T-helper 17 cell (primary cell): ENCODE data around the gene PSKH1. TPM values are rescaled to one million over a fixed set of nuclear protein-coding genes. Genes with fewer than 3 reads are reported as not detected.

Experiments
- ATAC-seq: fragments of 150-1000 bp; cut with Tn5 transposase; 2 replicates; pipeline ENCODE4 v1.10.0; 2021; ENCODE audit warnings: mild to moderate bottlenecking, moderate library complexity
- DNase-seq, 3 donors: peaks; one replicate each; pipeline versions ENCODE4 v3.0.0 to v3.0.0-alpha.2; 2020 to 2021
- H3K9me3 ChIP-seq: one replicate; pipeline ENCODE4 v1.7.0; 2013; ENCODE audit warnings: low read length, mild to moderate bottlenecking; ENCODE audit not compliant: control insufficient read depth, poor library complexity, severe bottlenecking
- H3K27ac Mint-ChIP-seq: one replicate; pipeline ENCODE4 v1.8.0; 2022; ENCODE audit warnings: mild to moderate bottlenecking, moderate library complexity, mixed read lengths
- H3K27me3 Mint-ChIP-seq: one replicate; pipeline ENCODE4 v1.8.0; 2022; ENCODE audit warnings: mixed read lengths
- H3K36me3 Mint-ChIP-seq: one replicate; pipeline ENCODE4 v1.8.0; 2022; ENCODE audit warnings: low read depth, mixed read lengths
- H3K4me1 Mint-ChIP-seq: one replicate; pipeline ENCODE4 v1.8.0; 2022; ENCODE audit warnings: mild to moderate bottlenecking, mixed read lengths
- H3K4me3 Mint-ChIP-seq: one replicate; pipeline ENCODE4 v1.8.0; 2022; ENCODE audit warnings: mild to moderate bottlenecking, moderate library complexity, mixed read lengths
- total RNA-seq, 4 donors: library from RNA in 2 of 4; stranded (reverse) in 2 of 4; gene quantifications; one replicate each; pipeline ENCODE4 v1.2.3 and lab custom pipeline; 2022 to 2026

The PSKH1 gene
- total RNA-seq (10 to 100 TPM; 14.5 to 15.5 TPM), total RNA-seq (lab: John Stamatoyannopoulos, UW) (14.5 to 18.0 reads per million in 2 donors)

DNA sequence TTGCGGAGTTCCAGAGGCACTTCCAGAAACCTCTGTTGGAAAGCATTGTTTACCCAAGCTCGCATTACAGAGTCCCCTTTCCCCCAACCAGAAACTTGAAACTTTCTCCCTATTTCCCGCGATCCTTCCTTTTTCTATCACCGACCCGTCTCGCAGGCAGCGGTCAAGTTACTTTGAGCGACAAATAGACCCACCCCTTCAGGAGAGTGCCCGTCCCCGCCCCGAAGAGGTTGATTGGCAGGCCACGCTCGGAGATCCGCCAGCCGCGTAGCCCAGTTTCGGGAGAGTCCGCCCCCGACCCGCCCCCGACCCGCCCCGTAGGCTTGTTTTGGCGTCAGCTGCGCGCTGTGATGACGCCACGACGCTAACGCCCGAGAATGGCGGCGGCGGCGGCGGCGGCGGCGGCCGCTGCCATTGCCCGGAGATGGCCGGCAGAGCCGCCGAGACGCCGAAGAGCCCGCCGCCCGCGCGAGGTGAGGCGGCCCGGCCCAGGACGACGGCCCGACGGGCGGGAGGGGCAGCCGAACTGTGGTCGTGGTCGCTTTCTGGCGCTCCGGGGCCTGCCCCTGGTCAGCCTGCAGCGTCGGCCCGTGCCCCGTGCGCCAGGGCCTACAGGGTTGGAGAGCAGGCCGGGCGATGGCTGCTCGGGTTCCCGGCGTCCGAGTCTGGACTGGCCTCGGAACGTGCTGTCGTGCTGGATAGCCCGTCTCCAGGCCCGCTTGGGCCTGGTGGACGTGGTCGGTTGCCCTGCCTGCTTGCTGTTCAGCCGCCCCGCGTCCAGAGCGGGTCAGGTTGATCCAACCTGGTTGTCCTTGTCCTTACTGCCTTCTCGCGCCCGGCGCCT, at the start of gene PSKH1:
Gene PSKH1 (plus strand): TSS at position 356 of the 844 bp plus-strand sequence. CDS start 15,496 bp downstream, outside the sequence.
- Mint-ChIP-seq H3K27me3 (no peaks in the 10 kb centered on the region), H3K4me1 (peaks cover 22% of the 10 kb centered on the region), H3K36me3 (peaks cover 2% of the 10 kb centered on the region), H3K27ac (peak within 1 kb of the TSS; percentile 93), H3K4me3 (peak within 1 kb of the TSS; percentile 95)
- peak; percentile 83 to 92 (median 91) for DNase-seq
- no peaks in the 10 kb centered on the region for H3K9me3 ChIP-seq
- ATAC-seq = peak; percentile 99

DNA sequence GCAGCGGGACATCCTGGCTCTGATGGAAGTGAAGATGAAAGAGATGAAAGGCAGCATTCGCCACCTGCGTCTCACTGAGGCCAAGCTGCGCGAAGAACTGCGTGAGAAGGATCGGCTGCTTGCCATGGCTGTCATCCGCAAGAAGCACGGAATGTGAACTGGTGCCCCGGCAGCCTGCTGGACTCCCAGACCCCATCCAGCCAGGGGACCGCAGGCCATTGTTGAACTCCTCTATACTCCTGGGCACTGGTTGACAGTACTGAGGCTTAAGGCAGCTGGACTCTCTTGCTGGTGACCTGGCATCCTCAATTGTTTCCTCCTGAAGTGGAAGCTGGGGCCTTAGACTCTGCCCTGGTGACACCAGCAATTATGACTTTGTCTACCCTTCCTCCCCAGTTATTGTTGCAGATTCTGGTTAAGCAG, 49.7 kb upstream of the PSKH1 start:
- no peaks in the 10 kb centered on the region for H3K9me3 ChIP-seq
- Mint-ChIP-seq H3K27me3 (no peaks in the 10 kb centered on the region), H3K4me1 (peaks cover 37% of the 10 kb centered on the region), H3K4me3 (peak overlapping the region; percentile 92), H3K27ac (peak overlapping the region; percentile 95), H3K36me3 (no peaks in the 10 kb centered on the region)
- ATAC-seq (no peak), DNase-seq (no peak)

DNA sequence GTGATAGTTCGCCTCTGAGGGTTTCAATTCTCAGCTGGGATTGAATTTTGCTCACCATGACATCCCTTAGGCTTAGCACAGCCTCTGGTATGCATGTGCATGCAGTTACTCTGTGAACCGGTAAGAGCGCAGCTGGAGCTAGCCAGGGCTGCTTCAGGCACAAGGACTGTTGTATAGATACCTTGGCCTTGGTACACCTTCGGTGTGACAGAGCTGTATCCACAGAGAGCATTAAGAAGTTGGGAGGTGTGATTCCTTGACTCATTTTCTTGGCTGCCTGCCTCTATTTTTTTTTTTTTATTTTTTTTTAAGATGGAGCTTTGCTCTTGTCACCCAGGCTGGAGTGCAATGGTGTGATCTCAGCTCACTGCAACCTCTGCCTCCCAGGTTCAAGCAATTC, 48.6 kb upstream of the PSKH1 start:
- DNase-seq (no peak), ATAC-seq (no peak)
- Mint-ChIP-seq H3K27me3 (no peaks in the 10 kb centered on the region), H3K4me1 (peaks cover 40% of the 10 kb centered on the region), H3K4me3 (no peak overlapping the region), H3K36me3 (no peaks in the 10 kb centered on the region), H3K27ac (peak overlapping the region; percentile 95)
- no peaks in the 10 kb centered on the region for H3K9me3 ChIP-seq

DNA sequence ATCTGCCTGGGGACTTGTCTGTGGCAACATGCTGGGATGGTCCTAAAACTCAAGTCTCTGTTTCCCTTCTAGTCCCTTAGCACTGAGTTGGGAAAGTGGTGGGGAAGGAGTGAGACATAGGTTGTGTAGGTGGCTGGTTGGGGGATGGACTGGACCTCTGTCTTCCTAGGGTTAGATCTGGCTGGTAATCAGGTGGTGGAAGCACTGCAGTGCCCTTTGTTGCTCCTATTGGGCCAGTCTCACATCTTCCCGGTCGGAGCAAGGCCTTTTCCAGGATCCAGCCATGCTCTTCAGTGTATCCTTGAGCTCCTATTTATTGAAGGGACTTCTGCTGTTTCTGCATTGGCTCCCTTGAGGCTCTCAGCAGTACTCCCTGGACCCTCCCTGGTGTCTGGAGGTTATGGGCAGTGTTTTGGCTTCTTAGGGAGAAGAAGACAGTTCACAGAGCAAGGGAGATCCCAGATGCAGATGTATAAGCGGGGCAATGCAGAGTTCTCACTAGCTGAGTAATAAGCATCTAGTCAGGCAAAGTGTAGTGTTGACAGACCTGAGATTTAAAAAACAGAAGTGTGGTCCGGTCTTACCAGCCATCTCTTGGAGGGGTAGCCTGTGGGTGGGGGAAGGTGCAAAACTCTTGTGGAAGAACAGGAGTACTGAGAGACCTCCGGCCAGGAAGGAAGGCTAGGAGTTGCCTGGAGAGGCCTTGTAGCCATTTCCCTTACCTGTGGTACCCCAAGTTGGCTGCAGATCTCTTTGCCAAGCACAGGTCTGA, 47.6 kb upstream of the PSKH1 start:
- Mint-ChIP-seq H3K27me3 (no peaks in the 10 kb centered on the region), H3K4me3 (peak overlapping the region; percentile 92), H3K36me3 (no peaks in the 10 kb centered on the region), H3K27ac (peak overlapping the region; percentile 95), H3K4me1 (peaks cover 43% of the 10 kb centered on the region)
- no peak for ATAC-seq
- H3K9me3 ChIP-seq = no peaks in the 10 kb centered on the region
- no peak for DNase-seq

DNA sequence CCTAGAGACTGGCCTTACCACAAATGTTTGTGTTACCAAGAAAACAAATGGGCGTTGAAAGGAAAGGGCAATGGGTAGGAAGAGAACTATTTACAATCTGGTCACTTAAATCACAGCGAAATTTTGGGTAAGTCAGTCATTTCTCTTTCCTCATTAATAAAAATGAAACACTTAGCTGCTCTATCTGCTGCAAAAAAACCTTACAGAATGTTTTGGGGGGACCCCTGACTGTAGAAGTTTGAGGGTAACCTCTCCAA, 47.1 kb upstream of the PSKH1 start:
- no peak for DNase-seq
- H3K36me3 Mint-ChIP-seq = no peaks in the 10 kb centered on the region
- H3K9me3 ChIP-seq = no peaks in the 10 kb centered on the region
- peak overlapping the region; percentile 95 for H3K27ac Mint-ChIP-seq
- no peak for ATAC-seq
- peaks cover 44% of the 10 kb centered on the region for H3K4me1 Mint-ChIP-seq
- no peaks in the 10 kb centered on the region for H3K27me3 Mint-ChIP-seq
- H3K4me3 Mint-ChIP-seq = peak overlapping the region; percentile 92

DNA sequence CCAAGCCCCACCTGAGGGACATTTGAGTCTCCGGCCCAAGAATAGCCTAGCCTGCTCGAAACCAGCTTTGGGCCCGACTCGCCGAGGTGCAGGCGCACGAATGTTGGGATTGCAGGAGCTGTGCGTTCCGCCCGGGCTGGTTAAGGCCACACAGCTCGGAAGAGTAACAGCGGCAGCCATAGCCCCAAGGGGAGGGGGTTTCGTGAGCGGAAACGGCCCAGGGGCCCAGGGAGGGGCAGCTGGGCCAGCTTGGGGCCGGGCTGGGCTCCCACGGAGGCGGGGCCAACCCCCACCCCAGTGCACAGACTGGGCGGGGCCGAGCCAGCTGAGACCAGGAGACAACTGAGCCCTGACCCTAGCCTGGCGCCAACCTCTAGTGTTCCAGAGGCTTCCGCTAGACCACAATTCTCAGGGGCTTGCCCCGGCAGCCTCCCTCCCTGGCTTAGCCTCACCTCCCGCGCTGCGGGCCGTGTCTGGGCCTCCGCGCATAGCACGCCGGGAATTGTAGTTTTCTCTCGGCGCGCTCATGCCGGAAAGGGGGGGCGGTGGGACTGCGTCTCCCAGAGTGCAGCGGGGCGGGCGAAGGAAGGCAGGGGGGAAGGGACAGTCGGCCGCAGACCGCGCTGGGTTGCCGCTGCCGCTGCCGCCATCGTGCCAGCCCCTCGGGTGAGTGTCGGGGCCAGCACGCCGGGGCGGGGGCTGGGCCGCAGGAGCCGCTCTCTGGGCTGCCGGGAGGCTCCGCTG, 46.6 kb upstream of the PSKH1 start, which contains the start of gene NUTF2:
Gene NUTF2 (plus strand): TSS at position 614 of the 744 bp plus-strand sequence. CDS start 18,198 bp downstream, outside the sequence.
- DNase-seq = peak; percentile 90 to 95 (median 91)
- peak; percentile 74 for ATAC-seq
- peak within 1 kb of the TSS; percentile 92 for H3K4me3 Mint-ChIP-seq

DNA sequence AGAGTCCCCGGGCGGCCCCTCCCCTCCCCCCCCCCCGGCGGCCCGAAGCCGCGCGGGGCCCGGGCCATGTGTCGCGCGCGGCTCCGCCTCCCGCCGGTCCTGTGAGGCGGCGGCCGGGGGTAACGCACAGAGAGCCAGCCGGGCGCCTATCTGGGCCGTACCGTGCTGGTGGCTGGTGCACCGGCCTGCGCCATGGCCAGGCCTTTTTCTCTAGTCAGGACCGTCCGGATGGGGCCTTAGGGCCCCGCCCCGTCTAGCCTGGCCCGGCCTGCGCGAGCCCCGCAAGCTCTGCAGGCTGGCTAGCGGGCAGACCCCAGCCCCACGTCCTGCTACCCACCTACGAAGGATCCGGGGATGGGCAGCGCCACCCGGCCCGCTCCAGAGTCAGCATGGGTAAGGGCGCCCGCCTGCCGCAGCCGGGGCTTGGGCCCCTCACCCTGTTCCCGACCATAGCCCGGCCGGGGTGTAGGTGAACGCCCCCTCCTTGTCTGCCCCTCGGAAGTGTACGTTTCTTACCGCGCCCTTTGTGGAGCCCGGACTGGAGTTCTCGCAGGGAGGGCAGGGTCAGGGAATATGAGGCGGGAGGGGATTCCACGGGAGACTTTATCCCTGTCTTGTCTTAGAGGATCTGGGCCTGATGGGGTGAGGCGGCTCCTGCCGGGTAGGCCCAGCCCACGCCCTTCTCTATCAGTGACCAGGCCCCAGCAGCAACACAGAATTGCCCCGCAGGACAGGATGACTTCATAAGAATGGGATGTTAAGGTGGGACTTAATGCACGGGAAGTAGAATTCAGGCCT, 45.8 kb upstream of the PSKH1 start, which contains the start of gene CENPT:
Gene CENPT (minus strand): TSS at position 630 of the 798 bp plus-strand sequence. CDS start 13,834 bp downstream, outside the sequence.
- ATAC-seq = peak; percentile 57
- peak within 1 kb of the TSS; percentile 92 for H3K4me3 Mint-ChIP-seq
- DNase-seq = peak in 1 of 3 donors; percentile 53
- H3K27me3 Mint-ChIP-seq = no peaks in the 10 kb centered on the region
- no peaks in the 10 kb centered on the region for H3K9me3 ChIP-seq
- no peaks in the 10 kb centered on the region for H3K36me3 Mint-ChIP-seq
- peak within 1 kb of the TSS; percentile 95 for H3K27ac Mint-ChIP-seq
- H3K4me1 Mint-ChIP-seq = peaks cover 40% of the 10 kb centered on the region

More for the DNA sequence above, 46.6 kb upstream of the PSKH1 start, which contains the start of gene NUTF2:
- H3K36me3 Mint-ChIP-seq = no peaks in the 10 kb centered on the region
- no peaks in the 10 kb centered on the region for H3K9me3 ChIP-seq
- H3K27ac Mint-ChIP-seq = peak within 1 kb of the TSS; percentile 95
- H3K27me3 Mint-ChIP-seq = no peaks in the 10 kb centered on the region
- peaks cover 44% of the 10 kb centered on the region for H3K4me1 Mint-ChIP-seq

DNA sequence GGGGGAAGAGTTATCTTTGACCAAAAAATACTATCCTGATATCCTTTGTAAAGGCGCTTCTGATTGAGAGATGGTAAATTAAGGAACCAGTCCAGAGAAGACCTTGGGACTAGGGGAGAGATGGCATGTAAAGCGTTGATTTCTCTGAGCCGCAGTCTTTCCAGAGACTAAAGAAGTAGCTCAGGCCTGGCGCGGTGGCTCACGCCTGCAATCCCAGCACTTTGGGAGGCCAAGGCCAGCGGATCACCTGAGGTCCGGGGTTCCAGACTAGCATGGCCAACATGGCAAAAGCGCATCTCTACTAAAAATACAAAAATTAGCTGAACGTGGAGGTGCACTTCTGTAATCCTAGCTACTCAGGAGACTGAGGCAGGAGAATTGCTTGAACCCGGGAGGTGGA, 44.9 kb upstream of the PSKH1 start:
- H3K9me3 ChIP-seq = no peaks in the 10 kb centered on the region
- Mint-ChIP-seq H3K4me3 (peak overlapping the region; percentile 92), H3K36me3 (no peaks in the 10 kb centered on the region), H3K4me1 (peaks cover 34% of the 10 kb centered on the region), H3K27ac (peak overlapping the region; percentile 95), H3K27me3 (no peaks in the 10 kb centered on the region)
- no peak for ATAC-seq
- no peak for DNase-seq

DNA sequence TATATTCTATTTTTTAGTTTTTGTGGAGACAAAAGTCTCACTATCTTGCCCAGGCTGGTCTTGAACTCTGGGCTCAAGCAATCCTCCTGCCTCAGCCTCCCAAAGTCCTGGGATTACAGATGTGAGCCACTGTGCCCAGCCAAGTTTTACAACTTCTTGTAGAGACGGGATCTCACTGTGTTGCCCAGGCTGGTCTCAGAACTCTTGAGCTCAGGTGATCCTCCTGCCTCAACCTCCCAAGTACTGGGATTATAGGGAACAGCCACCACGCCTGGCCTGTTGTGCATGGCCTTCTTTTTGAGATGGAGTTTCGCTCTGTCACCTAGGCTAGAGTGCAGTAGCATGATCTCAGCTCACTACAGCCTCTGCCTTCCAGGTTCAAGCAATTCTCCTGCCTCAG, 39.4 kb upstream of the PSKH1 start:
- Mint-ChIP-seq H3K27ac (peak overlapping the region; percentile 86), H3K36me3 (no peaks in the 10 kb centered on the region), H3K4me3 (no peak overlapping the region), H3K4me1 (peaks cover 36% of the 10 kb centered on the region), H3K27me3 (no peaks in the 10 kb centered on the region)
- ATAC-seq (no peak), DNase-seq (no peak)
- H3K9me3 ChIP-seq = no peaks in the 10 kb centered on the region

DNA sequence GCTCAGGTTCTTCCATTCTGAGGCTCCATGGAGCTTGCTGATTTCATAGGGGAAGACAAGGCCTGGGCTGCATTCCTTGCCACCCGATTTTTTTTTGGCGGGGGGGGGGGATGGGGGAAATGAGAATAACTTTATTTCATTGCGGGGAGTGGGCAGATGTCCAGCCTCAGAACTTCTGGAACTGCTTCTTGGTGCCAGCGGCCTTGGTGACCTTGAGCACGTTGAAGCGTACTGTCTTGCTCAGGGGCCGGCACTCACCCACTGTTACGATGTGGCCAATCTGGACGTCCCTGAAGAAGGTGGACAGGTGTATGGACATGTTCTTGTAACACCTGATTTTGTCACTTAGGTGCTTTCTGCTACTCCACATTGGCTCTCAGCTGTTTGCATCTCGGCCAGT, 37.3 kb upstream of the PSKH1 start:
- Mint-ChIP-seq H3K27ac (peak overlapping the region; percentile 92), H3K36me3 (no peaks in the 10 kb centered on the region), H3K4me3 (no peak overlapping the region), H3K27me3 (no peaks in the 10 kb centered on the region), H3K4me1 (peaks cover 31% of the 10 kb centered on the region)
- DNase-seq (no peak), ATAC-seq (no peak)
- no peaks in the 10 kb centered on the region for H3K9me3 ChIP-seq

DNA sequence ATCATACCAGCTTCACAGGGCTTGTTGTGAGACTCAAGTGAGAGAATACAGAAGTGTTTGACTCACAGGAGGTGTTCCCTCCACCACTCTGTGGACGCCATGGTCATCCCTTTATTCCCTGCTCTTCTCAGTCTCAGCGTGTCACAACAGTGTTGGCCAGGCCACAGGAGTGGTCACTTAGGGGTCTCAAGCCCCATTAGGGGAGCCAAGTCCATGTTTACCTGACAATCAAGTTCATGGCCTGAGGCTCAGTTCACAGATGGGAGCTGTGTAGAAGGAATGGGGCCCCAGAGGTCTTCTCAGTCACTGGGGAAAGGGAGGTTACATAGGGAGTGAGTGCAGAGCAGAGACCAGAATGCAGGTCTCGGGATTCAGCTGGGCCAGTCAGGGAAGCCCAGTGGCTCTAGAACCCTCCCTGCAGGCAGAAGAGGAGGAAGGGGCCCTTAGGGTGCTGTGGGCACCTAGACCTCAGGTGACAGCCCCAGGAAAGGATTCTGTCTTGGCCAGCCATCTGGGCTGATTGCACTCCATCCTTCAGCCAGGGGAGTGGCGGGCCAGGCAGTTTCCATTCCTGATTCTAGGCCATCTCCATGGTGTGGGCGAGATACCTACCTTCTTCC, 36.0 kb upstream of the PSKH1 start:
- Mint-ChIP-seq H3K4me3 (no peak overlapping the region), H3K27me3 (no peaks in the 10 kb centered on the region), H3K36me3 (no peaks in the 10 kb centered on the region), H3K4me1 (peaks cover 32% of the 10 kb centered on the region), H3K27ac (peak overlapping the region; percentile 92)
- no peaks in the 10 kb centered on the region for H3K9me3 ChIP-seq
- ATAC-seq (no peak), DNase-seq (no peak)
